Activated T-cell treated with anti-CD3 and anti-CD28 coated beads for 24 hours (primary cell): ENCODE measurements around the gene UQCRH.

Source experiments
- DNase-seq: peaks from one replicate; pipeline ENCODE4 v3.0.0-alpha.2; 2020; ENCODE audit warnings: low read depth

Gene UQCRH

GRCh38 chr1:46303038-46303871 is at the start of gene UQCRH, which contains the start of gene LRRC41:
UQCRH (plus strand) TSS chr1:46303698; CDS start chr1:46303767, 69 bp downstream.
LRRC41 (minus strand) TSS chr1:46303616; CDS start chr1:46303322, 294 bp downstream.
- peak; percentile 89 for DNase-seq

- DNase-seq, result no peak
These were observed 48.8 kb upstream of the UQCRH start for GRCh38 chr1:46254668-46255067.

GRCh38 chr1:46256523-46256922 is 47.0 kb upstream of the UQCRH start:
- DNase-seq, result no peak

GRCh38 chr1:46262508-46262907 is 41.0 kb upstream of the UQCRH start:
- DNase-seq, result no peak

GRCh38 chr1:46263146-46263545 is 40.4 kb upstream of the UQCRH start:
- no peak for DNase-seq

GRCh38 chr1:46268578-46268977 is 34.9 kb upstream of the UQCRH start:
- no peak for DNase-seq

- DNase-seq, result no peak
These were observed 29.1 kb upstream of the UQCRH start for GRCh38 chr1:46274225-46275029.

GRCh38 chr1:46275030-46275337 is 28.5 kb upstream of the UQCRH start:
- no peak for DNase-seq

- no peak for DNase-seq
These were observed 25.7 kb upstream of the UQCRH start for GRCh38 chr1:46277658-46278373.

GRCh38 chr1:46278807-46279206 is 24.7 kb upstream of the UQCRH start:
- DNase-seq, result no peak

GRCh38 chr1:46280092-46280491 is 23.4 kb upstream of the UQCRH start:
- DNase-seq, result no peak

- no peak for DNase-seq
These were observed 22.5 kb upstream of the UQCRH start for GRCh38 chr1:46281021-46281420.

- DNase-seq, result no peak
These were observed 19.4 kb upstream of the UQCRH start for GRCh38 chr1:46284058-46284457.

- no peak for DNase-seq
These were observed 18.6 kb upstream of the UQCRH start for GRCh38 chr1:46284597-46285564.

GRCh38 chr1:46285730-46286477 is 17.6 kb upstream of the UQCRH start:
- DNase-seq, result peak; percentile 6

- no peak for DNase-seq
These were observed 14.9 kb upstream of the UQCRH start for GRCh38 chr1:46288485-46289133.

GRCh38 chr1:46289134-46289494 is 14.4 kb upstream of the UQCRH start:
- no peak for DNase-seq

GRCh38 chr1:46289976-46290375 is 13.5 kb upstream of the UQCRH start:
- DNase-seq, result no peak

- DNase-seq, result no peak
These were observed 8.2 kb upstream of the UQCRH start for GRCh38 chr1:46295306-46295705.

- DNase-seq, result no peak
These were observed 5.1 kb upstream of the UQCRH start for GRCh38 chr1:46298387-46298786.
